GM12878 (cell line): ENCODE results near the gene ANO2. TPM values are rescaled to one million over a fixed set of nuclear protein-coding genes. Genes with fewer than 3 reads are reported as not detected.

Source experiments
- ATAC-seq: fragments of 200-7000 bp; cut with Tn5 transposase; 3 replicates; pipeline ENCODE4 v1.9.1; 2020; ENCODE audit warnings: mild to moderate bottlenecking, moderate library complexity
- BruUV-seq: library from RNA; stranded (reverse); fragments of 400-500 nt; replicated peaks from 2 replicates; lab custom pipeline; 2021; lab: Mats Ljungman, UMichigan
- CTCF ChIA-PET: fragments of 300-600 bp; sonication (Branson Sonifier 250); formaldehyde crosslinking; extraction: SDS; loops from one replicate; lab custom pipeline; 2021; ENCODE audit warnings: inconsistent platforms; lab: Yijun Ruan, JAX
- POLR2A ChIA-PET: fragments of 350-600 bp; formaldehyde crosslinking; extraction: SDS; loops from one replicate; lab custom pipeline; 2021; ENCODE audit warnings: inconsistent platforms; lab: Charles Lee
- RAD21 ChIA-PET: fragments of 300-600 bp; sonication (Branson Sonifier 250); formaldehyde crosslinking; loops from one replicate; lab custom pipeline; 2023; ENCODE audit warnings: antibody characterized with exemption; ENCODE audit not compliant: unreplicated experiment; lab: Charles Lee
- SMC1A ChIA-PET: fragments of 300-600 bp; sonication (Branson Sonifier 250); formaldehyde crosslinking; loops from one replicate; lab custom pipeline; 2023; ENCODE audit not compliant: unreplicated experiment, uncharacterized antibody; lab: Charles Lee
- DNase-seq: peaks from one replicate; pipeline ENCODE4 v3.0.0-alpha.2; 2011; ENCODE audit warnings: low read depth, low spot score
- FAIRE-seq: peaks from 3 replicates; lab custom pipeline; 2011; peaks lifted over from hg19 to GRCh38; lab: Jason Lieb, UNC
- H2AFZ ChIP-seq: 2 replicates; pipeline ENCODE4 v1.6.0; 2011; ENCODE audit warnings: low read depth, low read length, control low read depth; ENCODE audit not compliant: control insufficient read depth
- H3K27ac ChIP-seq: 2 replicates; pipeline ENCODE4 v1.5.1; 2011; ENCODE audit warnings: control low read depth; ENCODE audit not compliant: control insufficient read depth, insufficient read depth
- H3K27me3 ChIP-seq, 2 experiments: replicated peaks in 1 of 2; 2 replicates each; pipeline versions ENCODE4 v1.6.0 to v1.6.1; 2011; ENCODE audit warnings: low read length in 1 of 2; ENCODE audit not compliant: control insufficient read depth in 2 of 2, insufficient read depth in 2 of 2
- H3K36me3 ChIP-seq, 2 experiments: 2 replicates each; pipeline ENCODE4 v1.5.1; 2011; ENCODE audit warnings: low read length in 1 of 2; ENCODE audit not compliant: control insufficient read depth in 2 of 2, insufficient read depth in 2 of 2
- H3K4me1 ChIP-seq: 2 replicates; pipeline ENCODE4 v1.6.1; 2011; ENCODE audit warnings: mild to moderate bottlenecking, low read length, moderate library complexity, mixed read lengths; ENCODE audit not compliant: control insufficient read depth, insufficient read depth
- H3K4me2 ChIP-seq: 2 replicates; pipeline ENCODE4 v1.6.0; 2011; ENCODE audit warnings: control low read depth; ENCODE audit not compliant: control insufficient read depth, insufficient read depth
- H3K4me3 ChIP-seq: fragments of 200-600 bp; sonication (generic); 2 replicates; pipeline ENCODE4 v1.5.1; 2016
- H3K79me2 ChIP-seq: 2 replicates; pipeline ENCODE4 v1.6.0; 2011; ENCODE audit warnings: low read length; ENCODE audit not compliant: control insufficient read depth, insufficient read depth
- H3K9ac ChIP-seq: 2 replicates; pipeline ENCODE4 v1.8.0; 2011; ENCODE audit warnings: low read length, control low read depth, mixed read lengths; ENCODE audit not compliant: control insufficient read depth, insufficient read depth
- H3K9me3 ChIP-seq: replicated peaks from 3 replicates; pipeline ENCODE4 v1.5.1; 2011; ENCODE audit warnings: mild to moderate bottlenecking, low read length; ENCODE audit not compliant: control insufficient read depth, insufficient read depth
- H4K20me1 ChIP-seq: 2 replicates; pipeline ENCODE4 v1.6.0; 2011; ENCODE audit not compliant: control insufficient read depth, insufficient read depth
- CBX5 ChIP-seq: sonication (generic); IDR thresholded peaks from 2 replicates; pipeline ENCODE4 v1.6.1; 2016; ENCODE audit warnings: low read depth, moderate library complexity, mild to moderate bottlenecking, inconsistent platforms
- CHD1 ChIP-seq: IDR thresholded peaks from 2 replicates; pipeline ENCODE4 v1.6.1; 2012; ENCODE audit warnings: low read depth, low read length, improper control_type of control experiment
- CUX1 ChIP-seq: IDR thresholded peaks from 2 replicates; pipeline ENCODE4 v1.6.1; 2012; ENCODE audit warnings: improper control_type of control experiment, low read depth, low read length; ENCODE audit not compliant: insufficient replicate concordance
- EED ChIP-seq: sonication (generic); IDR thresholded peaks from 2 replicates; pipeline ENCODE4 v1.6.1; 2016; ENCODE audit warnings: antibody characterized with exemption, low read depth
- FOXM1 ChIP-seq: IDR thresholded peaks from 2 replicates; pipeline ENCODE4 v1.6.1; 2012; ENCODE audit warnings: low read depth, mild to moderate bottlenecking, inconsistent platforms, low read length, moderate library complexity
- IKZF2 ChIP-seq, 2 experiments: fragments of 450-650 bp; IDR thresholded peaks; 2 replicates each; pipeline ENCODE4 v1.6.1; 2017; ENCODE audit warnings: mild to moderate bottlenecking in 2 of 2, moderate library complexity in 2 of 2
- JUND ChIP-seq: IDR thresholded peaks from 2 replicates; pipeline ENCODE4 v1.6.1; 2012; ENCODE audit warnings: low read depth, mild to moderate bottlenecking, low read length, improper control_type of control experiment, moderate library complexity
- MXI1 ChIP-seq: fragments of 150-350 bp; IDR thresholded peaks from 2 replicates; pipeline ENCODE4 v1.6.1; 2011; ENCODE audit warnings: low read depth, mild to moderate bottlenecking, inconsistent platforms, low read length, improper control_type of control experiment
- PAX5 ChIP-seq: IDR thresholded peaks from 2 replicates; pipeline ENCODE4 v1.6.1; 2011; ENCODE audit warnings: low read depth, low read length, borderline replicate concordance
- RAD21 ChIP-seq: IDR thresholded peaks from 2 replicates; pipeline ENCODE4 v1.6.1; 2011; ENCODE audit warnings: mild to moderate bottlenecking, low read depth, low read length, moderate library complexity; ENCODE audit not compliant: insufficient read depth
- RUNX3 ChIP-seq: IDR thresholded peaks from 2 replicates; pipeline ENCODE4 v1.6.1; 2012; ENCODE audit warnings: low read length, inconsistent platforms
- SREBF1 ChIP-seq: IDR thresholded peaks from 2 replicates; pipeline ENCODE4 v1.6.1; 2012; ENCODE audit warnings: mild to moderate bottlenecking, low read length
- STAT1 ChIP-seq: fragments of 450-650 bp; conservative IDR thresholded peaks from 2 replicates; pipeline ENCODE4 v1.6.1; 2014; ENCODE audit warnings: antibody characterized with exemption, mild to moderate bottlenecking
- TAF1 ChIP-seq: IDR thresholded peaks from 2 replicates; pipeline ENCODE4 v1.6.1; 2011; ENCODE audit warnings: mild to moderate bottlenecking, low read depth, low read length, borderline replicate concordance
- ZBED1 ChIP-seq: IDR thresholded peaks from 2 replicates; pipeline ENCODE4 v1.6.1; 2016; ENCODE audit warnings: borderline replicate concordance
- ZNF622 ChIP-seq: fragments of 450-650 bp; IDR thresholded peaks from 2 replicates; pipeline ENCODE4 v1.6.1; 2017; ENCODE audit warnings: mild to moderate bottlenecking, inconsistent platforms
- WGBS: methylation state at CpG from one replicate; pipeline ENCODE4 v1.1.6; 2016; ENCODE audit warnings: low lambda C conversion rate; ENCODE audit not compliant: insufficient replicate concordance, insufficient coverage; ENCODE audit errors: missing lambda C conversion rate; 5-methylcytosine and 5-hydroxymethylcytosine counted together
- in situ Hi-C: fragments of 300-500 bp; cut with MboI; formaldehyde crosslinking; loops from 9 replicates; pipeline ENCODE4 v1.14.3; 2018; ENCODE audit warnings: mixed read lengths
- intact Hi-C: fragments of 100-400 bp; cut with micrococcal nuclease; formaldehyde crosslinking; loops from one replicate; pipeline ENCODE4 v1.14.2; 2022; ENCODE audit not compliant: unreplicated experiment
- polyA plus RNA-seq, 11 experiments: library from polyadenylated mRNA; depleted of rRNA in 4 of 11; unstranded in 6 of 11; stranded (reverse) in 5 of 11; fragments of >200 nt; fragmentation: Nextera tagmentation in 4 of 11; fragmentation: Illumina TruSeq in 1 of 11; extraction: Ambion mirVana in 4 of 11; extraction: Trizol in 1 of 11; gene quantifications; 1 replicate in 1 of 11; 2 replicates in 10 of 11; pipeline versions ENCODE4 v1.2.1 to v1.2.3, GENCODE V29; 2011 to 2016; ENCODE audit warnings: inconsistent platforms in 2 of 11, missing spikeins in 2 of 11, low read depth in 1 of 11
- total RNA-seq, 4 experiments: library from RNA; depleted of rRNA in 3 of 4; stranded (reverse); fragments of >200 nt in 3 of 4; fragmentation: Illumina TruSeq in 1 of 4; extraction: Trizol in 1 of 4; gene quantifications; 2 replicates each; pipeline versions ENCODE4 v1.2.1 to v1.2.3, GENCODE V29; 2013 to 2021
- TF ChIP-seq, protein P1 (sequence below): IDR thresholded peaks from 2 replicates; pipeline ENCODE4 v1.6.1; 2011; ENCODE audit warnings: low read depth, mild to moderate bottlenecking, low read length, moderate library complexity, borderline replicate concordance; ENCODE audit errors: extremely low read depth

Gene ANO2
- total and polyA plus RNA-seq, 10 of the 15 experiments (the other 5 are each of a cell fraction or from before 2014, with no cell fraction given), result not detected

DNA sequence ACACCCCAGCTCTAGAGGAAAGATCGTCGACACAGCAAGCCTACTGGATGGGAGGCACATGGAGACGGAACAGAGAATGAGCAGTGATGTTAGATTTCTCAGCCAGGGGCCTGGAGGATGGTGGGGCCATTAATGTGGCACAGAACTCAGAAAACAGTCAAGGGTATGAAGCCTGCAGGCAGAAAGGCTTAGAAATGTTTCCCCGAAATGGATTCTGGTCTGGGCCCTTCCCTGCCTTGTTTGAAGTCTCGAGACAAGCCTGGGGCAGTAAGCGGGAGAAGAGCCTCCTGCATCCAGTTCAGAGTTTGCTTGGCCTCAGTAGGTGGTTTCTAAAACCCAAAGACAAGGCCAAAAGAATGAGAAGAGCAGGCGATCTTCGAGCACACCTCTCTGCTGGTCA, 354.7 kb downstream of the ANO2 start:
- 30% methylated on average over 8 of the region's 8 CpGs for WGBS
- ATAC-seq (no peak), FAIRE-seq (no peak), DNase-seq (no peak)
- Histone ChIP-seq H2AFZ (no peak overlapping the region), H3K9ac (no peak overlapping the region), H3K27me3 (no peaks in the 10 kb centered on the region; a peak in 1 of 4 replicates), H3K4me1 (no peaks in the 10 kb centered on the region), H3K27ac (no peak overlapping the region), H3K36me3 (no peaks in the 10 kb centered on the region), H3K4me2 (no peak overlapping the region), H3K4me3 (no peak overlapping the region), H3K9me3 (no peaks in the 10 kb centered on the region), H4K20me1 (no peaks in the 10 kb centered on the region), H3K79me2 (no peaks in the 10 kb centered on the region)
- SMC1A ChIA-PET, result no interaction called here
- in situ Hi-C loops, result no loop called here
- RAD21 ChIA-PET, result no interaction called here
- no peak for TF ChIP-seq PAX5
- no peak for TF ChIP-seq MXI1
- TF ChIP-seq RUNX3, result no peak
- no peak for TF ChIP-seq ZNF622
- TF ChIP-seq ZBED1, result no peak
- TF ChIP-seq TAF1, result no peak
- no peak for TF ChIP-seq JUND
- no peak for TF ChIP-seq SREBF1
- no peak for TF ChIP-seq EED
- TF ChIP-seq FOXM1, result no peak
- TF ChIP-seq IKZF2 (IDR thresholded peaks at IDR 0.05), result no peak
- TF ChIP-seq CBX5, result no peak
- no peak for TF ChIP-seq STAT1
- no peak for TF ChIP-seq RAD21
- no peak for TF ChIP-seq CHD1
- TF ChIP-seq, protein P1, sequence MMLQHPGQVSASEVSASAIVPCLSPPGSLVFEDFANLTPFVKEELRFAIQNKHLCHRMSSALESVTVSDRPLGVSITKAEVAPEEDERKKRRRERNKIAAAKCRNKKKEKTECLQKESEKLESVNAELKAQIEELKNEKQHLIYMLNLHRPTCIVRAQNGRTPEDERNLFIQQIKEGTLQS, result no peak
- TF ChIP-seq CUX1, result no peak
- CTCF ChIA-PET, result no interaction called here
- POLR2A ChIA-PET, result no interaction called here
- intact Hi-C loops, result no loop called here
- BruUV-seq, result no TSS peak
